ENCODE results near the gene NUP93.

NUP93 gene

GRCh38 chr16:56894331-56894917 is 164.5 kb downstream of the NUP93 start:
- DNase-seq (ENCODE audit: low spot score) = no peak

- no peak for DNase-seq (ENCODE audit: low spot score)
These were observed 165.9 kb downstream of the NUP93 start for GRCh38 chr16:56895813-56896212.

DNA sequence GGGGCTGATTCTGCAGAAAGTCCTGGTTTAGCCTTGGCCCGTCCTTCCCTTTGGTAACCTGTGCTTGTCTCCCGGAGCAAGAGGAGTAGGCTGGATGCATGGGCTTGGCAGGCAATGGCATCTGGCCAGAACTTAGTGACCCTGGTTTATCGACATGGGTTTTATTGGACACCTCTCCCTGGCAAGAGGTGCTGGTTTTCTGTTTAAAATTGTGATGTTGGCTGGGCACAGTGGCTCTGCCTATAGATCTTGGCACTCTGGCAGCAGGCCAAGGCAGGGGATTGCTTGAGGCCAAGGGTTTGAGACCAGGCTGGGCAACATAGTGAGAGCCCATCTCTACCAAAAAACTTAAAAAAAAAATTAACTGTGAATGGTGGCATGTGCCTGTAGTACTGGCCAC is 166.3 kb downstream of the NUP93 start:
- DNase-seq (ENCODE audit: low spot score) = no peak

DNA sequence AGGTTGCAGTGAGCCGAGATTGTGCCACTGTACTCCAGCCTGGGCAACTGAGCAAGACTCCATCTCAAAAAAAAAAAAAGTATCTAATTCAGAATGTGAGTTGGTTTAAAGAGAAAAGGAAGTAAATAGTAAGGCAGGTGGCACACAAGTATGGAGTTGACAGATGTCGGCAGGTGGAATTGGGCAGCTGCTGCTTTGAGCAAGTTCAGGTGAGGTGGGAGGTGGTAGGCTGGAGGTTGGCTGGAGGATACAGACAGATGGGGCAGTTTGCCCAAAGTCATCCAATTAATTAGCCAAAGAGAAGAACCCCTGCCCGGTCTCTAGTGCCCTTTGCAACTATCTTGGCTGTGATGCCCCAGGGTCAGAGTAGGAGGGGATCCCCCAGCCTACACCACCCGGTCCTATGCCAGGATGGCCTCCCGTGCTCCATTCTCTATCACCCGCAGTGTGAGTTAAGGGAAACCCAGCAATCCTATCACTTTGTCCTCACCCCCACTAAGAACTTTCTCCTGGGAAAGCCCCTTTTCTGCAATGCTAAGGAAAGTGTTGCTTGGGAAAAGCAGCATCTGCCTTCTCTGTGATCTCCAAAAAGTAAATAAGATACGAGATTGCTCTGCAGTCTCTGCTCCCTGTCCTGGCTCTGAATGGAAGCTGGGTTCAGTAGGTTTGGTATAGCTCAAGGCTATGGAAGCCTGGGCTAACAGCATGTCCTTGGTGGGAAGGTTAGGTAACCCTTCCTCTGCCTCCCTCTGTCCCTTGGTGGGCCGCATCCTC is 167.3 kb downstream of the NUP93 start:
- no peak for DNase-seq (ENCODE audit: low spot score)

- no peak for DNase-seq (ENCODE audit: low spot score)
These were observed 168.9 kb downstream of the NUP93 start for GRCh38 chr16:56898847-56899246.

Measured in kidney tubule cell (primary cell).